ENCODE measurements around the gene OR2AP1. TPM values are rescaled to one million over a fixed set of nuclear protein-coding genes. Genes with fewer than 3 reads are reported as not detected.

The OR2AP1 gene
- total and polyA plus RNA-seq, 7 experiments from 2014 or later: 0.24 TPM; not detected in 6

DNA sequence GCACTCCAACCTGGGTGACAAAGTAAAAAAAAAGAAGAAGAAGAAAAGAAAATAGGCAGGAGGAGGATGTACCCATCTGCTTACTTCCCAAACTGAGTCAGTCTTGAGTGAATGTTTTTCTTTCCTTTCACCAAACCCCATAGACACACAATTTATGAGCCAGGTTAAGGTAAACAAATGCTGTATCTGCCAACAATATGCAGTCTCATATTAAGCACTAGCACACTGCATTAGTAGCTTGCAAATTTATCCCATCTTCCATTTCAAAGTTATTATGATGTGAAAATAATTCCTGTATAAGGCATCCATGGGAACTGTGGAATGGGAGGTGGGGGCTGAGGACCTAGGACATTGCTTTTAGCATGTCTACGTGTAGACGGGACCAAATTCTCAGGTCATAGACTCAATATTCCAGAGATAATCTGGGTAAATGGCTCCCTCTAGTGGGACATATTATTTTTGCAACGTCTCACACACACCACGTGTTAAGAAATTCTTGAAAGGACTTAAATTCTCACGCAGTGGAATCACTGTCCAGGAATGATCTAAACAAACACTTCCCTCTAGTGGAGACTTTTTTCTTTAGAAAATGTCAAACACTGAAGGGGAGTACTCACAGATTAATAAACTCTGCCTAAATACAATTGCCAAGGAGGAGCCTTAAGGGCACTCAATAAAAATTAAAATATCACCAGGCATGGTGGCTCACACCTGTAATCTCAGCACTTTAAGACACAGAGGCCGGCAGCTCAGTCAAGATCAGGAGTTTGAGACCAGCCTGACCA, 47.3 kb downstream of the OR2AP1 start:
- DNase-seq (peak in 7 of 9 donors; percentile 49 to 74 (median 69)), ATAC-seq (peak; percentile 95)
- H3K27me3 ChIP-seq (ENCODE audit: control insufficient read depth in 2 of 2, insufficient read depth in 2 of 2, low read length in 2 of 2): no peaks in the 10 kb centered on the region
- ChIA-PET POLR2A (no interaction called here), CTCF (interaction anchor here (0.6 to 1.8 kb wide), 6 partner anchors 16 to 1022 kb away, joined by 3 to 7 read pairs (median 4); no protein-coding TSS in a partner anchor)
- no peaks in the 10 kb centered on the region for H3K9me3 ChIP-seq (ENCODE audit: control insufficient read depth in 2 of 3, low read length in 3 of 3)
- Mint-ChIP-seq H3K27ac (no peak overlapping the region), H3K36me3 (peaks cover 0 to 24% (median 0%) of the 10 kb centered on the region in 5 donors), H3K9me3 (peaks cover 5 to 34% (median 23%) of the 10 kb centered on the region in 11 donors), H3K4me1 (peaks cover 0 to 6% (median 0%) of the 10 kb centered on the region in 7 donors), H3K27me3 (peaks cover 19 to 46% (median 36%) of the 10 kb centered on the region in 5 donors), H3K4me3 (no peak overlapping the region)
- H3K36me3 ChIP-seq (ENCODE audit: control insufficient read depth in 2 of 3, insufficient read depth in 3 of 3, low read length in 3 of 3): no peaks in the 10 kb centered on the region
- H3K4me1 ChIP-seq (ENCODE audit: control insufficient read depth in 2 of 2, insufficient read depth in 2 of 2, low read length in 2 of 2): no peaks in the 10 kb centered on the region
- no peak overlapping the region for H3K4me3 ChIP-seq (ENCODE audit: low read length)
- no peak overlapping the region for H3K27ac ChIP-seq (ENCODE audit: low read depth, low read length)
- intact Hi-C loops (cut with micrococcal nuclease): loop anchor here (1.0 kb wide), 3 partner anchors 37 to 917 kb away; no protein-coding TSS in a partner anchor

DNA sequence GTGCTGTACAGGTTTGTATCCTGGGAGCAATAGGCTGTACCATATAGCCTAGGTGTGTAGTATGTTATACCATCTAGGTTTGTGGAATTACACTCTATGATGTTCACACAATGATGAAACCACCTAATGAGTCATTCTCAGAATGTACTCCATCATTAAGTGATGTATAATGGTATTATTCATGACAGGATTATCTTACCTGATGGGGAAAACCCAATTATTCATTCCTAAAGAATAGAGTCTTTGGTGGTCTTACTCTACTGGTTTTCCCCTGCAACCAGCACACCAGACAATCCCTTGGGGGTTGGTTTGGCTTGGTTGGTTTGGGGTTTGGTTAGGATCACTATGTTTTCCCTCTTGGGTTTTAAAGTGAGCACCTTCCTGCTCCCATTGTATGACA, 51.8 kb downstream of the OR2AP1 start:
- ChIA-PET POLR2A (no interaction called here), CTCF (no interaction called here)
- intact Hi-C loops (cut with micrococcal nuclease): no loop called here
- no peaks in the 10 kb centered on the region for H3K36me3 ChIP-seq (ENCODE audit: control insufficient read depth in 2 of 3, insufficient read depth in 3 of 3, low read length in 3 of 3)
- H3K4me1 Mint-ChIP-seq: peaks cover 0 to 8% (median 2%) of the 10 kb centered on the region in 7 donors
- H3K36me3 Mint-ChIP-seq: no peaks in the 10 kb centered on the region
- H3K4me3 ChIP-seq (ENCODE audit: low read length): no peak overlapping the region
- peaks cover 0 to 2% (median 0%) of the 10 kb centered on the region in 11 donors for H3K9me3 Mint-ChIP-seq
- ATAC-seq (no peak), DNase-seq (peak in 1 of 9 donors; percentile 37)
- no peak overlapping the region for H3K27ac Mint-ChIP-seq
- H3K9me3 ChIP-seq (ENCODE audit: control insufficient read depth in 2 of 3, low read length in 3 of 3): no peaks in the 10 kb centered on the region
- H3K27ac ChIP-seq (ENCODE audit: low read depth, low read length): no peak overlapping the region
- no peak overlapping the region for H3K4me3 Mint-ChIP-seq
- H3K27me3 Mint-ChIP-seq: peaks cover 0 to 30% (median 10%) of the 10 kb centered on the region in 5 donors
- no peaks in the 10 kb centered on the region for H3K27me3 ChIP-seq (ENCODE audit: control insufficient read depth in 2 of 2, insufficient read depth in 2 of 2, low read length in 2 of 2)
- no peaks in the 10 kb centered on the region for H3K4me1 ChIP-seq (ENCODE audit: control insufficient read depth in 2 of 2, insufficient read depth in 2 of 2, low read length in 2 of 2)

Other genes starting within 250 kb of the OR2AP1 start
- not detected for gene OR6C3, start 241.7 kb upstream of the OR2AP1 start, total RNA-seq
- not detected for gene OR6C3, start 241.7 kb upstream of the OR2AP1 start, polyA plus RNA-seq
- gene OR6C75, start 209.5 kb upstream of the OR2AP1 start, total RNA-seq: not detected
- not detected for gene OR6C75, start 209.5 kb upstream of the OR2AP1 start, polyA plus RNA-seq
- not detected for gene OR6C65, start 171.9 kb upstream of the OR2AP1 start, total RNA-seq
- not detected for gene OR6C65, start 171.9 kb upstream of the OR2AP1 start, polyA plus RNA-seq
- not detected for gene OR6C76, start 146.2 kb upstream of the OR2AP1 start, total RNA-seq
- not detected for gene OR6C76, start 146.2 kb upstream of the OR2AP1 start, polyA plus RNA-seq
- not detected for gene OR6C2, start 128.4 kb upstream of the OR2AP1 start, total RNA-seq
- not detected for gene OR6C2, start 128.4 kb upstream of the OR2AP1 start, polyA plus RNA-seq
- not detected for gene OR6C70, start 102.3 kb upstream of the OR2AP1 start, total RNA-seq
- not detected for gene OR6C70, start 102.3 kb upstream of the OR2AP1 start, polyA plus RNA-seq
- not detected for gene OR6C68, start 80.1 kb upstream of the OR2AP1 start, total RNA-seq
- gene OR6C68, start 80.1 kb upstream of the OR2AP1 start, polyA plus RNA-seq: not detected
- not detected for gene OR6C4, start 22.9 kb upstream of the OR2AP1 start, total RNA-seq
- not detected for gene OR6C4, start 22.9 kb upstream of the OR2AP1 start, polyA plus RNA-seq
- not detected for gene OR10P1, start 64.4 kb downstream of the OR2AP1 start, total RNA-seq
- gene OR10P1, start 64.4 kb downstream of the OR2AP1 start, polyA plus RNA-seq: not detected
- 1 to 10 TPM; 1.4 to 4.6 (median 3.6) TPM for gene ITGA7, start 135.4 kb downstream of the OR2AP1 start, total RNA-seq
- not detected for gene ITGA7, start 135.4 kb downstream of the OR2AP1 start, polyA plus RNA-seq
- 100 to 1,000 TPM in 1 of 5 experiments, 10 to 100 TPM in 4; 37.6 to 112 (median 71.5) TPM for gene BLOC1S1, start 143.6 kb downstream of the OR2AP1 start, total RNA-seq
- gene BLOC1S1, start 143.6 kb downstream of the OR2AP1 start, polyA plus RNA-seq: 100 to 1,000 TPM in 1 of 2 donors, 10 to 100 TPM in 1; 83.5 to 102 TPM
- 10 to 100 TPM; 14.6 to 24.9 (median 15.9) TPM for gene RDH5, start 147.9 kb downstream of the OR2AP1 start, total RNA-seq
- 1 to 10 TPM in 1 of 2 donors, under 1 TPM in 1; 0.67 to 1.3 TPM for gene RDH5, start 147.9 kb downstream of the OR2AP1 start, polyA plus RNA-seq
- 100 to 1,000 TPM in 2 of 5 experiments, 10 to 100 TPM in 3; 43.2 to 216 (median 54.3) TPM for gene CD63, start 156.5 kb downstream of the OR2AP1 start, total RNA-seq
- 10 to 100 TPM; 68.7 to 69.8 TPM for gene CD63, start 156.5 kb downstream of the OR2AP1 start, polyA plus RNA-seq
- gene GDF11, start 170.7 kb downstream of the OR2AP1 start, total RNA-seq: 10 to 100 TPM in 3 of 5 experiments, 1 to 10 TPM in 2; 6.6 to 16.2 (median 12.0) TPM
- under 1 TPM; 0.79 TPM for gene GDF11, start 170.7 kb downstream of the OR2AP1 start, polyA plus RNA-seq
- 10 to 100 TPM; 28.0 to 73.0 (median 41.7) TPM for gene SARNP, start 245.3 kb downstream of the OR2AP1 start, total RNA-seq
- 100 to 1,000 TPM in 1 of 2 donors, 10 to 100 TPM in 1; 89.7 to 115 TPM for gene SARNP, start 245.3 kb downstream of the OR2AP1 start, polyA plus RNA-seq
- 10 to 100 TPM; 12.3 to 67.3 (median 40.5) TPM for gene ORMDL2, start 245.6 kb downstream of the OR2AP1 start, total RNA-seq
- 100 to 1,000 TPM in 1 of 2 donors, 10 to 100 TPM in 1; 96.0 to 107 TPM for gene ORMDL2, start 245.6 kb downstream of the OR2AP1 start, polyA plus RNA-seq

All from naive thymus-derived CD4-positive, alpha-beta T cell (primary cell).